Body of pancreas (tissue), 4 donors: Measurements from ENCODE around the gene NR2F2. TPM values are rescaled to one million over a fixed set of nuclear protein-coding genes. Genes with fewer than 3 reads are reported as not detected.

ENCODE experiments used
- ATAC-seq: fragments of 150-250 bp; one replicate; pipeline ENCODE4 v1.9.1; 2016
- DNase-seq, 4 donors: peaks; one replicate each; pipeline ENCODE4 v3.0.0-alpha.2; 2019
- H3K27ac ChIP-seq, 4 donors: fragments of 200-600 bp; sonication (generic); 1 replicate in 3 of 4; 2 replicates in 1 of 4; pipeline versions ENCODE4 v1.5.1 to v1.6.1; 2016 to 2019; ENCODE audit warnings: mild to moderate bottlenecking in 1 of 4, mixed read lengths in 1 of 4, moderate library complexity in 1 of 4
- H3K27me3 ChIP-seq, 2 donors: fragments of 200-600 bp; sonication (generic); one replicate each; pipeline ENCODE4 v1.6.0; 2016; ENCODE audit warnings: mild to moderate bottlenecking in 1 of 2
- H3K36me3 ChIP-seq, 2 donors: fragments of 200-600 bp; sonication (generic); replicated peaks in 1 of 2; 2 replicates each; pipeline ENCODE4 v1.5.1; 2016; ENCODE audit warnings: low read depth in 2 of 2; ENCODE audit not compliant: insufficient read depth in 1 of 2
- H3K4me1 ChIP-seq: fragments of 200-600 bp; sonication (generic); one replicate; pipeline ENCODE4 v1.6.0; 2016
- H3K4me3 ChIP-seq, 2 donors: fragments of 200-600 bp; sonication (generic); 1 replicate in 1 of 2; 2 replicates in 1 of 2; pipeline ENCODE4 v1.5.1; 2016 to 2019
- H3K9me3 ChIP-seq, 3 donors: fragments of 200-600 bp; sonication (generic); 1 replicate in 2 of 3; 2 replicates in 1 of 3; pipeline ENCODE4 v1.5.1; 2016
- POLR2A ChIP-seq, 3 donors: fragments of 450-650 bp; IDR thresholded peaks; one replicate each; pipeline ENCODE4 v1.6.1; 2016; ENCODE audit warnings: antibody characterized with exemption in 3 of 3, mild to moderate bottlenecking in 2 of 3
- WGBS, 2 donors: methylation state at CpG; one replicate each; pipeline ENCODE4 v1.1.5; 2017; 5-methylcytosine and 5-hydroxymethylcytosine counted together
- intact Hi-C: fragments of 100-400 bp; cut with DNase I; formaldehyde crosslinking; loops from one replicate; pipeline ENCODE4 v1.15.1; 2023
- microRNA counts, 2 donors: library from miRNA; unstranded; fragments of <30 nt; microRNA quantifications; one replicate each; lab custom pipeline; 2017
- total RNA-seq, 2 donors: library from RNA; depleted of rRNA; stranded (reverse); fragments of >200 nt; gene quantifications; one replicate each; pipeline ENCODE4 v1.1.0, GENCODE V29; 2016
- TF ChIP-seq, protein P1 (sequence below), 7 experiments: fragments of 450-650 bp in 4 of 7; fragments of 200-600 bp in 3 of 7; sonication (generic) in 3 of 7; IDR thresholded peaks; one replicate each; pipeline ENCODE4 v1.5.1; 2016 to 2019; ENCODE audit warnings: antibody characterized with exemption in 7 of 7

The NR2F2 gene
- total RNA-seq, 2 donors from 2014 or later, result 12.9 to 13.5 TPM

GRCh38 chr15:96388673-96389072 lies 58.2 kb downstream of the NR2F2 start:
- intact Hi-C loops, result no loop called here
- DNase-seq (no peak), ATAC-seq (no peak)
- Histone ChIP-seq H3K9me3 (no peaks in the 10 kb centered on the region), H3K27me3 (no peaks in the 10 kb centered on the region), H3K4me1 (no peaks in the 10 kb centered on the region), H3K4me3 (no peak overlapping the region), H3K27ac (no peak overlapping the region), H3K36me3 (no peaks in the 10 kb centered on the region)
- WGBS, 2 donors, result 0 to 100% methylated on average over 1 of the region's 1 CpG
- TF ChIP-seq, protein P1, sequence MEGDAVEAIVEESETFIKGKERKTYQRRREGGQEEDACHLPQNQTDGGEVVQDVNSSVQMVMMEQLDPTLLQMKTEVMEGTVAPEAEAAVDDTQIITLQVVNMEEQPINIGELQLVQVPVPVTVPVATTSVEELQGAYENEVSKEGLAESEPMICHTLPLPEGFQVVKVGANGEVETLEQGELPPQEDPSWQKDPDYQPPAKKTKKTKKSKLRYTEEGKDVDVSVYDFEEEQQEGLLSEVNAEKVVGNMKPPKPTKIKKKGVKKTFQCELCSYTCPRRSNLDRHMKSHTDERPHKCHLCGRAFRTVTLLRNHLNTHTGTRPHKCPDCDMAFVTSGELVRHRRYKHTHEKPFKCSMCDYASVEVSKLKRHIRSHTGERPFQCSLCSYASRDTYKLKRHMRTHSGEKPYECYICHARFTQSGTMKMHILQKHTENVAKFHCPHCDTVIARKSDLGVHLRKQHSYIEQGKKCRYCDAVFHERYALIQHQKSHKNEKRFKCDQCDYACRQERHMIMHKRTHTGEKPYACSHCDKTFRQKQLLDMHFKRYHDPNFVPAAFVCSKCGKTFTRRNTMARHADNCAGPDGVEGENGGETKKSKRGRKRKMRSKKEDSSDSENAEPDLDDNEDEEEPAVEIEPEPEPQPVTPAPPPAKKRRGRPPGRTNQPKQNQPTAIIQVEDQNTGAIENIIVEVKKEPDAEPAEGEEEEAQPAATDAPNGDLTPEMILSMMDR (IDR thresholded peaks at IDR 0.05), result no peak
- no peak for TF ChIP-seq POLR2A (IDR thresholded peaks at IDR 0.05)

MicroRNAs within 50 kb of the gene (microRNA counts, 767-probe panel; counts per million panel counts)
- 0 to 736 counts per million in 2 donors for microRNA hsa-miR-1469 (lab: Ali Mortazavi, UCI)
